ENCODE measurements around the gene NMNAT1.

DNA sequence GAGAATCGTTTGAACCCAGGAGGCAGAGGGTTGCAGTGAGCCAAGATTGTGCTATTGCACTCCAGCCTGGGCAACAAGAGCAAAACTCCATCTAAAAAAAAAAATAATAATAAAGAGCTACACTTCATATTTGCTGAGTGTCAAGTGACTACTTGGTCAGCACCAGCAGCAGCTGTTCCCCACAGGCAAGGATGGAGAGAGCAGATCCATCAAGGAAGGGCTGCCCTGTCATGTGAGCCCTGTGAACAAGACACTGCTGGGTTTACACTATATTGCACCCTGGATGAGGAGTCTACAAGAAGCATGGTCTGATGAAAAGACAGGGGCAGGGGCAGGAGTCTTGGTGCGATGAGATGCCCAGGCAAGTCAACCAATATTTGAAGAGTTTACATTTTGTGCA is 36.8 kb upstream of the NMNAT1 start:
- TF ChIP-seq, protein P1, sequence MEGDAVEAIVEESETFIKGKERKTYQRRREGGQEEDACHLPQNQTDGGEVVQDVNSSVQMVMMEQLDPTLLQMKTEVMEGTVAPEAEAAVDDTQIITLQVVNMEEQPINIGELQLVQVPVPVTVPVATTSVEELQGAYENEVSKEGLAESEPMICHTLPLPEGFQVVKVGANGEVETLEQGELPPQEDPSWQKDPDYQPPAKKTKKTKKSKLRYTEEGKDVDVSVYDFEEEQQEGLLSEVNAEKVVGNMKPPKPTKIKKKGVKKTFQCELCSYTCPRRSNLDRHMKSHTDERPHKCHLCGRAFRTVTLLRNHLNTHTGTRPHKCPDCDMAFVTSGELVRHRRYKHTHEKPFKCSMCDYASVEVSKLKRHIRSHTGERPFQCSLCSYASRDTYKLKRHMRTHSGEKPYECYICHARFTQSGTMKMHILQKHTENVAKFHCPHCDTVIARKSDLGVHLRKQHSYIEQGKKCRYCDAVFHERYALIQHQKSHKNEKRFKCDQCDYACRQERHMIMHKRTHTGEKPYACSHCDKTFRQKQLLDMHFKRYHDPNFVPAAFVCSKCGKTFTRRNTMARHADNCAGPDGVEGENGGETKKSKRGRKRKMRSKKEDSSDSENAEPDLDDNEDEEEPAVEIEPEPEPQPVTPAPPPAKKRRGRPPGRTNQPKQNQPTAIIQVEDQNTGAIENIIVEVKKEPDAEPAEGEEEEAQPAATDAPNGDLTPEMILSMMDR (conservative IDR thresholded peaks at IDR 0.05 in 1 of 2, IDR thresholded peaks at IDR 0.05 in 1 of 2; ENCODE audit: low read depth in 1 of 2, low read length in 2 of 2): no peak
- no peak for TF ChIP-seq EZH2 (IDR thresholded peaks at IDR 0.05; ENCODE audit: low read length, missing control alignments)

Data from fibroblast of lung (primary cell).